Kidney capillary endothelial cell (primary cell): ENCODE data around the gene IFNAR1.
"Not testable (repeated sequence)": the region's sequence is repeated elsewhere in the genome, so short reads cannot be mapped to it uniquely, and the experiment has no call there.

Experiments used
- DNase-seq: peaks from one replicate; pipeline ENCODE4 v3.0.0-alpha.2; 2018; ENCODE audit warnings: low spot score

IFNAR1 gene

DNA sequence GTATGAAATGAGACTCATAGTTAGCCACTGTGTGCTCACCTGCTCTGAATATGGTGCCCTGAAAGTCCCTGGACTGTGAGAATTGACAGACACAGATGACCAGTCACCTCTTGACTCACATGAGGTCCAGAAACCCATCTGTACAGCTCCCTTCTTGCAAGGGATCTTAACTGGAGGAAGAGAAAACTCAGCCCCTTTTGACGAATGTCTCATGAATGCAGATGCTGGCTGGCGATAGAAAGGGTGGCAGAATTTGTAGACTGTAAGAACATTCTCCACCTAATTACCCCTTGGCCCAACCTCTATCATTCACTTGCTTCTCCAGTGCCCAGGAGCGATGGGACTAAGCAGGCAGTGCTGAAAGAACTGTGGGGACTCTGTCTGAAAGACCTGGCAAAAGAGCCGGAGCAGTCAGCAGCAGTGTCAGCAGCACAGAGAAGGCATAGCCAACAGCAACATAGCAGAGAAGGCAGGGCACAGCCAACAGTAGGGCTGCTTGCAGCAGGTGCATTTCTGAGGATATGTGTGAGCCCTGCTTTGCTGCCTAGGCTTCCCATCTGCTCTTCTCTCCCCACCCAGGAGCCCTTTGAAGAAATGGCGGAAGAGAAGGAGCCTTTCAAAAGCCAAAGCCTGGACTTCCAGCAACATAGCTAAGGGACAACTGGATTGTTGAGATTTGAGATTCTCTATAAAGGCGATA lies 52.6 kb downstream of the IFNAR1 start:
- no peak for DNase-seq

DNA sequence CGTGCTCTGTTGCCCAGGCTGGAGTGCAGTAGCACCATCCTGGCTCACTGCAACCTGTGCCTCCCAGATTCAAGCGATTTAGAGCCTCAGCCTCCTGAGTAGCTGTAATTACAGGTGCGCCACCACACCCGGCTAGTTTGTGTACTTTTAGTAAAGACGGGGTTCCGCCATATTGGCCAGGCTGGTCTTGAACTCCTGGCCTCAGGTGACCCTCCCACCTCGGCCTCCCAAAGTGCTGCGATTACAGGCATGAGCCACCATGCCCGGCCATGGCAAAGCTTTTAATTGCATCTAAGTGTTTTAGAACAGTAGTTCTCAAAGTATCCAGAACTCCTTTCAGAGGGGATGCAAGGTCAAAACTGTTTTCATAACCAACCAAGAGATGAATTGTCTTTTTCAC lies 53.3 kb downstream of the IFNAR1 start:
- DNase-seq, result no peak

DNA sequence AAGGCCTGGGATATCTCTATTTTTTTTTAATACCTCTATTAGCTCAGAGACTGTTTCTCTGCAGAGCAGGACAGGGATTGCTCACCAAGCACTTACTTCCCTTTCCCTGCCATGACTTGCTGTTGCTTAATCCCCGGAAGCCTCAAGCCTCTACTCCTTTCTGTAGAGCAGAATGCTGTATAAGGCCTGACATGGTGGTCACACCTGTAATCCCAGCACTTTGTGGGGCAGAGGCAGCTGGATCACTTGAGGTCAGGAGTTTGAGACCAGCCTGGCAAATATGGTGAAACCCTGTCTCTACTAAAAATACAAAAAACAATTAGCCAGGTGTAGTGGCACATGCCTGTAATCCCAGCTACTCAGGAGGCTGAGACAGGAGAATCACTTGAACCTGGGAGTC lies 55.2 kb downstream of the IFNAR1 start:
- peak; percentile 75 for DNase-seq

DNA sequence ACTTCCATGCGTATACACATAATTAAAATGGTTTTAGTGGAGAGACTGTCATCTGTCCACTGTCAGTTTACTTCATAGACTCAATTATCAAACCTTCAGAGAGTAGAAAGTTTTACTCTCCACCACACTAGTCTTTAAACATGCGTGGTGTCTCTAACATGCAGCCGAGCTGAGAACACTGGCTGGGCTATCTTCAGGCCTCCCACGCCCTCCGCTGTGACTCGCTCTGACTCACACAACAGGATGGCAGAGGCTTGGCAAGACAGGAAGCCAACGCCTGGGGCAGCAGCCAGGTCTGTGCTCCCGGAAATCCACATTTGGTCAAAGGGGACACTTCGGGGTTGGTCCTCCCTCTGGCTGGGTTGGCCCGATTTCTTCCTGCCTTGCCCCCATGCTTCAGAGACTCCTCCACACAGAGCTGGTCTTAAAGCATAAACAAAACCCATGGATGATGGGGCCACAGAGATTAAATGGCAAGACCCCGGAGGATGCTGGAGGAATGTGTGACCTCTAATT lies 55.8 kb downstream of the IFNAR1 start:
- peak; percentile 99 for DNase-seq

DNA sequence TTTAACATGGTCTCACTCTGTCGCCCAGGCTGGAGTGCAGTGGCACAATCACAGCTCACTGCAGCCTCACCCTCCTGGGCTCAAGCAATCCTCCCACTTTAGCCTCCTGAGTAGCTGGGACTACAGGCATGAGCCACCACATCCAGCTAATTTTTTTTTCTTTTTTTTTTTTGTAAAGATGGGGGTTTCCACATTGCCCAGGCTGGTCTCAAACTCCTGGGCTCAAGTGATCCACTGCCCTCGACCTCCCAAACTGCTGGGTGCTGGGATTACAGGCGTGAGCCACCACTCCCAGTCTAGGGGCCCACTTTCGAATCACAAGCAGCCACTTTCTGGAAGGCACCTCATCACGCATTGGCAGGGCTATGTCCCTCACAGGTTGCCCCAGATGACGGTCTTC lies 56.6 kb downstream of the IFNAR1 start:
- DNase-seq, result not testable (repeated sequence)

DNA sequence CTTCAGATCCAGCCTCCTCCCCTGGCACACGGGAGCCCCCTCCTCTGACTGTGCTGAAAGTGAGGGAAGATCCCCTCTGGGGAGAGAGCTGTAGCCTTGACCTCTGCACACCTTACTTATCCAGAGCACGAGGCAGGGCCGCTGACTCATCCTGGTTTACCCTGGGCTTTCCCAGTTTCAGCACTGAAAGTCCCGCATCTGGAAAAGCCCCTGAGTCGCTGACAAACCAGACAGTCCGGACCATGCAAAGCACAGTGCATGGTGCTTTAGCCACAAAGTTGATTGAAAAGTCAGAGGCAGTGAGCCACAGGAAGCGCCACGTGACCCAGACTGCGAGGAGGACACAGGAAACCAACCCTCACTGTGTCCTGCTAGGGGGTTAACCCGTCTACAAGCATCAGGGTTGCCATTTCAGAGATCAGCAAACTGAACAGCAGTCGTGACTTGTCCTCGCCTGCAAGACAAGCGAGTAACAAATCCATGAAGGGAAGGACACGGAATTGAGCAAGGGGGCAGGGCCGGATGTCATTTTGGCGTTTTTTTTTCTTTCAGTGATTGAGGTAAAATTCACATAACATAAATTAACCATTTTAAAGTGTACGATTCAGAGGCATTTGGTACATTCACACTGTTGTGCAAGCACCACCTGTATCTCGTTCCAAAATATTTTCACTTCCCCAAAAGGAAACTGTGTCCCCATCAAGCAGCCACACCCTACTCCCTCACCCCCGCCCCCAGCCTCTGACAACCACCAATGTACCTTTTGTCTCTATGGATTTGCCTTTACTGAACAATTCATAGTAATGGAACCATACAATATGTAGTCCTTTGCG lies 58.5 kb downstream of the IFNAR1 start:
- peak; percentile 91 for DNase-seq

DNA sequence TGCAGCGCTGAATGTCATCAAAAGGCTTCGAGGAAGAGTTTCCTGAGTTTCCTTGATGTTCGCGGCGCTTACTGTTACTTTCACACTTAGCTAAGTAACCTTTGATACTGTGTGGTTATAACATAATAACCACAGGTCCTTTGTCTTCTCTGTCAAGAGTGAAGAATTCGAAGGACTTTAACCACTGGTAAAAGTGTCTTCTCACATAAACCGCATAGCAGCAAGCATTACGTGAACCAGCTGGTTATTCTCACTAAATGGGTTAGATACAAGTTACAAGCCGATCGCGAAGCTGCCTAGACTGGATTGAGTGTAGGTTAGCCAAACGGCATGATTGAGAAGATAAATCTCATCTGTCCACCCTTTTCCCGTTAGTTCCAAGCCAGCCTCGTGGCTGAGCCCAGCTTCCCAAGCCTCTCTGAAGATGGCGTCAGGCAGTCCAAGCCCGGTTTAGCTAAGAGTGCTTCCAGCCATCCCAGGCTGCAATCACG lies 60.1 kb downstream of the IFNAR1 start:
- no peak for DNase-seq

DNA sequence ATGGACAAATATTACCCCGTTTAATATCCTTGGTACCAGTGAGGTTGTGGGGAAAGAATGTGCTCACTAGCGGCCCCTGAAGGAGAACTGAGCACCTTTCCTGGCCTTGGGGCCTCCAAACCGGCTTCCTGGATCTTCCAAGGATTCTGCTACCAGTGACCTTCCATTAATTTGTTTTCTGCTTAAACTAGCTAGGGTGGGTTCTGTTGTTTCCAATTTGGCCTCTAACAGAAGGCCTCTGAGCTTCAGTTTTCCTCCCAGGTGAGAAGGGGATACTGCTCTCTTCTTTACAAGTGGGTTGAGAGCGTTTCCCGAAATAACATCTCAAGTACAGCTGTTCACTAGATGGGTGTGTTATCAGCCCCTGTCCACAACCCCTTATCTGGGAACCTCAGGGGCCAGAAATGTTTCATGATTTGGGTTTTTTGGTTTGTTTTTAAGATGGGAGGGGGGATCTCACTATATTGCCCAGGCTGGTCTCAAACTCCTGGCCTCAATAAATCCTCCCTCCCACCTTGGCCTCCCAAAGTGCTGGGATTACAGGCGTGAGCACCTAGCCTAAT lies 61.5 kb downstream of the IFNAR1 start:
- no peak for DNase-seq

DNA sequence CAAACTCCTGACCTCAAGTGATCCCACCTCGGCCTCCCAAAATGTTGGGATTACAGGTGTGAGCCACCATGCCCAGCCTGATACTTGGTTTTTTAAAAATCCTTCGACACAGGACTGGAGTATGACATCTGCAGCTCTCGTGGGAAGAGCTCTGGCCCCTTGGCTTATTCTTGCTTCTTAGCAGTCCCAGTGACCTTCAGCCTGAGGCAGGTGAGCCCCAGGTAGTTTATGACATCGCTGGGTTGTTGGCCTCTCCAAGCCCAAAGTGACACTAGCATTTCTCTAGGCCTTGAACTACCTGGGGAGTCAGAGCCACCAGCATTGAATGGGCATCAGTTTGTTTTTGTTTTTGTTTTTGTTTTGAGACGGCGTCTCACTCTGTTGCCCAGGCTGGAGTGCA lies 62.5 kb downstream of the IFNAR1 start:
- no peak for DNase-seq

DNA sequence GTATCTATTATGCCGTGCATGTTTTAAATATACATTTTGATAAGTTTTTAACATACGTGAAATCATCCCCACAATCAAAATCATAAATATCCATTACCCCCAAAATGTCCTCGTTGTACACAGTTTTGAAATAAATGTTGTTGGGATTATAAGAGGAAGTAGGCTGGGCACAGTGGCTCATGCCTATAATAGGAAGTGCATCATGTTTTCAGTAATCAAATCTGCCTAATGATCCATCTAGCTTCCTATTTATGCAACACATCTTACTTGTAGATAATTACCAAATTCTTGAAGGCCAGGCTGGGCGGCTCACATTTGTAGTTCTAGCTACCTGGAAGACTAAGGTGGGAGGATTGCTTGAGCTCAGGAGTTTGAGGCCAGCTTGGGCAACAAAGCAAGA lies 63.4 kb downstream of the IFNAR1 start:
- no peak for DNase-seq

DNA sequence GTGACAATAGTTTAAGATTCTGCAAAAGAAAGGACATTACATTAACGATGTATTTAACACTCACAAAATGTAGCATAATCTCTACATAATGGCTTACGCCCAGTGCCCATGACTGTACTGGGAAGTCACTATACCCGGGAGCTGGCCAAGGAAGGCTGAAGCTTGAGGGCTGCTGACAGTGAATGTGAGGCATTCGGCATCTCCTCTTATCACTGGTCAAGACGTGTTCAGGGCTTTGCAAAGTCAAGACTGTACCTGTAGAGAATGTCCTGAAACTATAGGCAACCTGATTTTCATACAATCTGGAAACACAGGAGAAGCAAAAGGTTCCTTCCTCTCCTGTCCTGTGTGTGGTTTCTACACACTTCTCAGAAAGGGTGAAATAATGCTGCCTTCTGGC lies 65.7 kb downstream of the IFNAR1 start:
- DNase-seq, result no peak

DNA sequence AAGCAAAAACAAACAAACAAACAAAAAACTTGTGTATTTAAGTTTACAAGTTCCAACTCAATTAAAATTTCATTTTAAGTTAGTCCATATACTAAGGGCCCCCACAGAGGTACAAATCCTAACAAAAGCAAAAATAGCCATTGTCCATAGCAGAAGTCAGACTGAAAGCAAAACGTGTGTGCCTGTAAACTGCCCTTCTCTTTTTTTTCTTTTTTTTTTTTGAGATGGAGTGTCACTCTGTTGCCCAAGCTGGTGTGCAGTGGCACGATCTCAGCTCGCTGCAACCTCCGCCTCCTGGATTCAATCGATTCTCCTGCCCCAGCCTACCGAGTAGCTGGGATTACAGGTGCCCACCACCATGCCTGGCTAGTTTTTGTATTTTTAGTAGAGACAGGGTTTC lies 66.9 kb downstream of the IFNAR1 start:
- DNase-seq, result no peak

DNA sequence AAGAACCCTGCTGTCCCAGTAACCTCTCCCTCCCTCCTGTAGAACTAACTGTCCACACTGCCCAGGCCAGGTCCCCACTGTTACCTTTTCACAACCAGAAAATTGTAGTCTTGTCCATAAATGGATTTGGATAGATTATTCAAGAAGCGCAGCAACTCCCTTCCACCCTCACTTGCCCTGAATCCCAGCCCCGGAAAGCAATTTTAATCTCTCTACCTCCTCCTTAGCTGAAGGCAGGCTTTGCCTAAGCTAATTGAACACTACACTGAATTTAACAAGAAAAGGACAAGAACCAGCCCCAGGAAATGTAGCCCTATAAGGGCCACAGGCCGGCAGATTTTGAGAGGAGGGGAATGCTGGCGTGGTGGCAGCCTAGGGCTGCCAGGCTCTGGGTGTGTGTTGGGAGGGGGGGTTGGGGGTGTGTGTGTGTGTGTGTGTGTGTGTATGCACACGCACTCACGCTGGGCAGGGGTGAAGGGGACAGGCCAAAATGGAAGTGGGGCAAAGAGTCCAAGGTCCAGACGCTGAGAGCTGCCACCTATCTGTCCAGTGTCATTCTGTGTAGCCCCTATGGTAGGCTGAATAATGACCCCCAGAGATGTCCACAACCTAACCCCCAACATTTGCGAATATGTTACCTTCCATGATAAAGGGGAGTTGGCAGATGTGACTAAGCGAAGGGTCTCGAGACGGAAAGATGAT lies 67.7 kb downstream of the IFNAR1 start:
- DNase-seq, result no peak

DNA sequence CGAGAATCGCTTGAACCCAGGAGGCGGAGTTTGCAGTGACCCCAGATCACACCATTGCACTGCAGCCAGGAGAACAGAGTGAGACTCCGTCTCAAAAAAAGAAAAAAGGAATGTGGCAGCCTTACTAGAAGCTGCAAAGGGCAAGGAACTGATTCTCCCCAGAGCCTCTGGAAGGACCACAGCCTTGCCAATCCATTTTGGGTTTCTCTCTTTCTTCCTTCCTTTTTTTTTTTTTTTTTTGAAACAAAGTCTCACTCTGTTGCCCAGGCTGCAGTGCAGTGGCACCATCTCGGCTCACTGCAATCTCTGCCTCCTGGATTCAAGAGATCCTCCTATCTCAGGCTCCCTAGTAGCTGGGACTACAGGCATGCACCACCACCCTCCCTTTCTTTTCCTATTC lies 68.6 kb downstream of the IFNAR1 start:
- DNase-seq, result no peak

DNA sequence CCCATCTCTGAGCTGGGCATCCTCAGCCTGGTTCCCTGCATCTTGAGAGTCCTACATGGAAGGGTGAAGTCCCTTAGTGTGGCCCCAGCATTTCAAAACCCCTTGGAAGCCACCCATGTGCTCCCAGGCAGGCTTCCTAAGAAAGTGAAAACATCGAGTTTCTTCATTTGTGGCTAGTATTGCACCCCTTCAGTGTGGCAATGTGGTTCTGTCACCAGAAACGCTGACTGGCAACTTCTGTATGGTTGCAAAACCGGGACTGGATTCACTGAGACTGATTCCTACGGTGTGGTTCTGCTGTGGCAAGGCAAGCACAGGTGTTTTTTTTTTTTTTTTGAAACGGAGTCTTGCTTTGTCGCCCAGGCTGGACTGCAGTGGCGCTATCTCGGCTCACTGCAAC lies 69.5 kb downstream of the IFNAR1 start:
- no peak for DNase-seq

DNA sequence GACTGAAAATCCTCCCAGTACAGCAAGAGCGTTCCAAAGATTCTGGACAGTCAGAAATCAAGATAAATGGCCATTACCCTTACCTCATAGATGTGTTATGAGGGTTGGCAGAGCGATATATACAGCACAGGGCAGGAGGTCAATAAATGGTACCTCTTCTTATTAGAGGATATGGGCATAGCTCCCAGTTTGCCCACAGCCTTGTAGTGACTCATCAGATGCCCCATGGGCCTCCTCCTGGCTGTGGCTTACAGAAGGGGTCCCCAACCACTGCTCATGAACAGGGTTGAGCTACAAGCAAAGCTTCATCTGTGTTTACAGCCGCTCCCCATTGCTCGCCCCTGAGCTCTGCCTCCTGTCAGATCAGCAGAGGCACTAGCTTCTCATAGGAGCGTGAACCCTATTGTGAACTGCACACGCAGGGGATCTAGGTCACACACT lies 71.1 kb downstream of the IFNAR1 start:
- no peak for DNase-seq

DNA sequence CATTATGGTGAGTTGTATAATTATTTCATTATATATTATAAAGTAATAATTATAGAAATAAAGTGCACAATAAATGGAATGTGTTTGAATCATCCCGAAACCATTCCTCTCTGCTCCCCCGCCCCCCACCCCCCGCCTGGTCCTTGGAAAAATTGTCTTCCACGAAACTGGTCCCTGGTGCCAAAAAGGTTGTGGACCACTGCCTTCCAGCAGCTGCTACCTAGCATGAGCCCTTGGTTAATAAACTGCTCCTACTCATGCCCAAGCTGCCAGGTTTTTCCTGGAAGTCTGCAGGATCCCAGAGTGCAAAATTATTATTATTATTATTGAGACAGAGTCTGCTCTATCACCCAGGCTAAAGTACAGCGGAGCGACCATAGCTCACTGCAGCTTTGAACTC lies 71.7 kb downstream of the IFNAR1 start:
- no peak for DNase-seq

DNA sequence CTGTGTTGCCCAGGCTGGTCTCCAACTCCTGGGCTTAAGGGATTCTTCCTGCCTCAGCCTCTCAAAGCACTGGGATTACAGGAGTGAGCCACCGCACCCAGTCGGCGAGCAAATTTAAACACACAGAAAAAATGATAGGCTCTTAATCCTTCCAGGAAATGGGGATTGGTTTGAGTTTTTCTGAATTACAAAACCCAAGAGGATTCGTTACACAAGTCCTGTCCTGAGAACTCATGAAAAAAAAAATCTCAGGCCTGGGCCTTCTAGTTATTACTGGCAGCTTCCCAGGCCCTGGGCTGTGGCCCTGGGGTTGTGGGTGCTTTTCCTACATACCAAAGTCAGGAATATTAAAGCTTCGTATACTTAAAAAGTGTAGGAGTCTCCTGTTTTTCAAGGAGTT lies 72.2 kb downstream of the IFNAR1 start:
- DNase-seq, result no peak

DNA sequence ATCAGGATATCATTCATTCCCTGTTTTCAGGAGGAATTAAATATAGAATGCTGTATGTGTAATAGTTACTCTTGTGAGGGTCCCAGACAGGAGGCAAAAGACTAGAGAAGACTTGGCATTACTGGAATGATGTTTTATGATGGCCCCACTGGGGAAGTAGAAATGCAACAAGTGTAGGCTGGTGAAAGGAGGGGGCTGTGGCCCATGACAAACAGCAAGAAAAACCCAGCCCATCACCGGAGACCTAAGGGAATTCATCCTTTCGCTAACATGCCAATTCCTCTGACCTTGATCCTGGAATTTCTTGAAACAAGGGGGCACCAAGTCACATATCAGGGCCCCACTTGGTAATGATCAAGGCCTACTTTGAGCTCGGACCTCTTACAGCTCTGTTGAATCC lies 72.9 kb downstream of the IFNAR1 start:
- no peak for DNase-seq

DNA sequence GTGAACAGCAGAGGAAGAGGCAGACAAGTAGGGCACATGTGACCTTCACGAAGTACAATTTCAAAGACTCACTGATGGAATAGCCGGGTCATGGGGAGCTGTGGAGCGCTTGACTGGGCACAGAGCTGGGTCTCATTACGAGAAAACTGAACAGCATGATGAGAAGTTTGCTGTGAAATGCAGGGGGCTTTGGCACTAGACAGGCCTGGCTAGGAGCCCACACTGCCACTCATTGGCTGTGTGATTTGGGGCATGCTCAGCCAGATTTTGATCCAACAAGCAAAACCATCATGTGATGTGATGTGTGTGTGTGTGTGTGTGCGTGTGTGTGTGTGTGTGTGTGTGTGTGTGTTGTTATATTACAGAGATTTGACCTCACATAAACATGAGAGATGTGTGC lies 73.6 kb downstream of the IFNAR1 start:
- no peak for DNase-seq

DNA sequence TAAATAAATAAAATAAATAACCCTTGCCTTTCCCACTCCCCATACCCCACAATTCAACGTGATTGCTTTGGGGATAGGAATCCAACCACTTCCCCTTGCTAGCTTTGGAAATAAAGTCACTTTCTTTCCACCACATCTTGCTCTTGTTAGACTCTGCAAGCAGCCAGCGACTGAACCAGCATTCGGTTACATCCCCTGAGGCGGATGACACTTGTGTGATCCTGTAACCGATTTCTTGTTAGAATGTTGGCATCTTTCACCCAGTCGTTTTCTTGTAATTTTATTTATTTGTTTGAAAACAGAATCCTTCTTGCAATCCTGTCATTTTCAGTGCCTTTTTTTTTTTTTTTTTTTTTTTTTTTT lies 76.8 kb downstream of the IFNAR1 start:
- DNase-seq, result no peak
